OCI-LY1 (cell line): ENCODE results near the gene SSBP3.

Experiments used
- H2AFZ ChIP-seq: fragments of 200-600 bp; sonication (generic), shearing (Covaris generic); 2 replicates; pipeline ENCODE4 v1.6.0; 2014; ENCODE audit warnings: antibody characterized with exemption, mild to moderate bottlenecking, low read length
- H3F3A ChIP-seq: fragments of 200-600 bp; sonication (generic), shearing (Covaris generic); 2 replicates; pipeline ENCODE4 v1.6.0; 2014; ENCODE audit warnings: mild to moderate bottlenecking, antibody characterized with exemption, low read length, moderate library complexity; ENCODE audit not compliant: insufficient read depth
- H3K27ac ChIP-seq: fragments of 200-600 bp; sonication (generic); 2 replicates; pipeline ENCODE4 v1.5.1; 2014; ENCODE audit warnings: low read length, mixed run types, mild to moderate bottlenecking, low read depth; ENCODE audit not compliant: poor library complexity, severe bottlenecking
- H3K27me3 ChIP-seq: fragments of 200-600 bp; sonication (generic); 2 replicates; pipeline ENCODE4 v1.6.0; 2014; ENCODE audit warnings: antibody characterized with exemption, mild to moderate bottlenecking, low read length, moderate library complexity; ENCODE audit not compliant: insufficient read depth
- H3K36me3 ChIP-seq: fragments of 200-600 bp; sonication (generic); 2 replicates; pipeline ENCODE4 v1.6.1; 2014; ENCODE audit warnings: mild to moderate bottlenecking, antibody characterized with exemption, low read length, moderate library complexity, mixed read lengths; ENCODE audit not compliant: insufficient read depth
- H3K4me1 ChIP-seq: fragments of 200-600 bp; sonication (generic); 2 replicates; pipeline ENCODE4 v1.5.1; 2014; ENCODE audit warnings: mild to moderate bottlenecking, low read length, moderate library complexity; ENCODE audit not compliant: insufficient read depth, severe bottlenecking
- H3K4me2 ChIP-seq: fragments of 200-600 bp; sonication (generic), shearing (Covaris generic); 2 replicates; pipeline ENCODE4 v1.6.1; 2014; ENCODE audit warnings: low read length
- H3K4me3 ChIP-seq: fragments of 200-600 bp; sonication (generic); 2 replicates; pipeline ENCODE4 v1.5.1; 2014; ENCODE audit warnings: low read length, low read depth, mild to moderate bottlenecking, mixed read lengths; ENCODE audit not compliant: poor library complexity, severe bottlenecking
- H3K79me2 ChIP-seq: fragments of 200-600 bp; shearing (Covaris generic); 2 replicates; pipeline ENCODE4 v1.6.1; 2016; ENCODE audit warnings: mixed run types, low read length, mixed read lengths; ENCODE audit not compliant: insufficient read depth
- H3K9ac ChIP-seq: fragments of 200-600 bp; sonication (generic), shearing (Covaris generic); 2 replicates; pipeline ENCODE4 v1.6.1; 2014; ENCODE audit warnings: mild to moderate bottlenecking, low read length, mixed read lengths
- H3K9me2 ChIP-seq: fragments of 200-600 bp; sonication (generic), shearing (Covaris generic); 2 replicates; pipeline ENCODE4 v1.6.1; 2014; ENCODE audit warnings: low read depth, mild to moderate bottlenecking, low read length, mixed read lengths
- H3K9me3 ChIP-seq: fragments of 200-600 bp; shearing (Covaris generic); 2 replicates; pipeline ENCODE4 v1.6.1; 2014; ENCODE audit warnings: low read length, mixed read lengths
- H4K20me1 ChIP-seq: fragments of 200-600 bp; sonication (generic), shearing (Covaris generic); 2 replicates; pipeline ENCODE4 v1.6.0; 2016; ENCODE audit warnings: mild to moderate bottlenecking, low read length; ENCODE audit not compliant: insufficient read depth
- EZH2 ChIP-seq: fragments of 200-600 bp; sonication (generic), shearing (Covaris generic); IDR thresholded peaks from 2 replicates; pipeline ENCODE4 v1.8.0; 2017; ENCODE audit warnings: borderline replicate concordance, mixed run types, mild to moderate bottlenecking, antibody characterized with exemption, low read length, moderate library complexity, mixed read lengths
- TF ChIP-seq, protein P1 (sequence below): fragments of 200-600 bp; sonication (generic), shearing (Covaris generic); IDR thresholded peaks from 2 replicates; pipeline ENCODE4 v1.5.1; 2017; ENCODE audit warnings: mild to moderate bottlenecking, antibody characterized with exemption, low read length, moderate library complexity, mixed read lengths

The SSBP3 gene

GRCh38 chr1:54413732-54414131 lies 7.5 kb upstream of the SSBP3 start:
- H3F3A ChIP-seq = no peaks in the 10 kb centered on the region
- no peak overlapping the region for H3K4me2 ChIP-seq
- no peaks in the 10 kb centered on the region for H3K36me3 ChIP-seq
- H3K4me3 ChIP-seq = no peak overlapping the region
- TF ChIP-seq, protein P1, sequence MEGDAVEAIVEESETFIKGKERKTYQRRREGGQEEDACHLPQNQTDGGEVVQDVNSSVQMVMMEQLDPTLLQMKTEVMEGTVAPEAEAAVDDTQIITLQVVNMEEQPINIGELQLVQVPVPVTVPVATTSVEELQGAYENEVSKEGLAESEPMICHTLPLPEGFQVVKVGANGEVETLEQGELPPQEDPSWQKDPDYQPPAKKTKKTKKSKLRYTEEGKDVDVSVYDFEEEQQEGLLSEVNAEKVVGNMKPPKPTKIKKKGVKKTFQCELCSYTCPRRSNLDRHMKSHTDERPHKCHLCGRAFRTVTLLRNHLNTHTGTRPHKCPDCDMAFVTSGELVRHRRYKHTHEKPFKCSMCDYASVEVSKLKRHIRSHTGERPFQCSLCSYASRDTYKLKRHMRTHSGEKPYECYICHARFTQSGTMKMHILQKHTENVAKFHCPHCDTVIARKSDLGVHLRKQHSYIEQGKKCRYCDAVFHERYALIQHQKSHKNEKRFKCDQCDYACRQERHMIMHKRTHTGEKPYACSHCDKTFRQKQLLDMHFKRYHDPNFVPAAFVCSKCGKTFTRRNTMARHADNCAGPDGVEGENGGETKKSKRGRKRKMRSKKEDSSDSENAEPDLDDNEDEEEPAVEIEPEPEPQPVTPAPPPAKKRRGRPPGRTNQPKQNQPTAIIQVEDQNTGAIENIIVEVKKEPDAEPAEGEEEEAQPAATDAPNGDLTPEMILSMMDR = no peak
- no peak for TF ChIP-seq EZH2
- no peak overlapping the region for H2AFZ ChIP-seq
- H3K9me3 ChIP-seq = no peaks in the 10 kb centered on the region
- H3K79me2 ChIP-seq = no peaks in the 10 kb centered on the region
- H3K9ac ChIP-seq = no peak overlapping the region
- H3K4me1 ChIP-seq = peaks cover 10% of the 10 kb centered on the region
- H3K27ac ChIP-seq = no peak overlapping the region
- H3K27me3 ChIP-seq = peaks cover 7% of the 10 kb centered on the region; the same call in 1 of the 2 replicates
- H3K9me2 ChIP-seq = no peaks in the 10 kb centered on the region
- H4K20me1 ChIP-seq = no peaks in the 10 kb centered on the region

GRCh38 chr1:54413295-54413694 lies 7.1 kb upstream of the SSBP3 start:
- no peak overlapping the region for H3K9ac ChIP-seq
- H2AFZ ChIP-seq = no peak overlapping the region
- peaks cover 7% of the 10 kb centered on the region; the same call in 1 of the 2 replicates for H3K27me3 ChIP-seq
- no peak for TF ChIP-seq EZH2
- TF ChIP-seq, protein P1 = no peak
- H3K9me3 ChIP-seq = no peaks in the 10 kb centered on the region
- H3K4me1 ChIP-seq = peaks cover 14% of the 10 kb centered on the region
- H3K4me2 ChIP-seq = no peak overlapping the region
- no peaks in the 10 kb centered on the region for H3F3A ChIP-seq
- H4K20me1 ChIP-seq = no peaks in the 10 kb centered on the region
- H3K4me3 ChIP-seq = no peak overlapping the region
- no peaks in the 10 kb centered on the region for H3K79me2 ChIP-seq
- no peaks in the 10 kb centered on the region for H3K36me3 ChIP-seq
- H3K9me2 ChIP-seq = no peaks in the 10 kb centered on the region
- no peak overlapping the region for H3K27ac ChIP-seq

DNA sequence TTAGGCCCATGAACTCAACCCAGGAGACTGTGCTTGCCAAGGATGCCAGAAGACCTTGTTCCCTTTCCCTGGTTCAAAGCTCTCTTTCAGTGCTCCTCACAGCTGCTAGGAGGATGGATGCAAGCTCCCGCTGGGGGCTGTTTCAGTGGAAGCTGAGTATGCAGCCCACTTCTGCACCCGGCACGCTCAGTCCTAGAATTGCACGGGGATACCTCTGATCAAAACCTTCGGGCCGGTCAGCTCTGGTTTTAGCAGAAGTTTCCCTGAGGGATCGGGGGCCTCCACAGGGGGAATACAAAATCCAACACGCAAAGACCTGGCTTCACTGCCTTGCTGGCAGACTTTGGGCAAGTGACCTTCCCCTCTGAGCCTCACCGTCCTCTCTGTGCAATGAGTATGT lies 4.2 kb upstream of the SSBP3 start:
- no peaks in the 10 kb centered on the region for H3K79me2 ChIP-seq
- no peak overlapping the region for H2AFZ ChIP-seq
- no peaks in the 10 kb centered on the region for H3K36me3 ChIP-seq
- H3K9me2 ChIP-seq = no peaks in the 10 kb centered on the region
- H3K4me3 ChIP-seq = no peak overlapping the region
- H3K4me1 ChIP-seq = peaks cover 26% of the 10 kb centered on the region
- no peak overlapping the region for H3K27ac ChIP-seq
- H3F3A ChIP-seq = no peaks in the 10 kb centered on the region
- no peak overlapping the region for H3K9ac ChIP-seq
- no peak overlapping the region for H3K4me2 ChIP-seq
- no peaks in the 10 kb centered on the region for H4K20me1 ChIP-seq
- TF ChIP-seq, protein P1 = no peak
- TF ChIP-seq EZH2 = no peak
- H3K9me3 ChIP-seq = no peaks in the 10 kb centered on the region
- peaks cover 7% of the 10 kb centered on the region; the same call in 1 of the 2 replicates for H3K27me3 ChIP-seq
